Measurements from ENCODE around the gene PPP1CA. TPM values are rescaled to one million over a fixed set of nuclear protein-coding genes. Genes with fewer than 3 reads are reported as not detected.
"Not testable (repeated sequence)": the region's sequence is repeated elsewhere in the genome, so short reads cannot be mapped to it uniquely, and the experiment has no call there.

PPP1CA gene
- total RNA-seq, 1 donor from 2014 or later, result 163 TPM

DNA sequence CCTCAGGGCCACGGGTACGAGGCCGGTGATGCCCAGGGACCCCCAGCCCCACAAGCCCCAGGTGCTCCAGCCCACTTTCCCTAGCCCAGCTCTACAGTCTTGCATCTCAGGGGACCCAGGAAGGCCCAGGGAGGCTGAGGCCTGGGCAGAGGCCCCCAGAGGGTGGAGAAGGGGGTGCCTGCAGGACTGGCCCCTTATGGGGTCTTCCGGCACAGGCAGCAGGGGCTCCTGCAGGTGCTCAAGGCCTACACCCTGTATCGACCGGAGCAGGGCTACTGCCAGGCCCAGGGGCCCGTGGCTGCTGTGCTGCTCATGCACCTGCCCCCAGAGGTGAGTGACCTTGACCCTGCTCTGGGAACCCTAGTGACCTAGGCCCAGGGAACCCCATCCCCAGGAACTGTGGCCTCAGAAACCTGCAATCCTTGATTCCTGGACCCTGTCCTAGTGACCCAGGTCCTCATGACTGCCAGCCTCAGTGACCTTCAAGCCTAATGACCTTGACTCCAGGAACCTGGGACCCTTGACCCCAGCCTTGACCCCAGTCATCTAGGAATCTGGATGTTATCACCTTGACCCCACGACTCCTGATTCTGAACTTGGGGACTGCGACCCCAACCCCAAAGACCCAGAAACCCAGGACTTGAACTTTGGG is 4.2 kb upstream of the PPP1CA start:
- no peaks in the 10 kb centered on the region for H3K9me3 Mint-ChIP-seq (ENCODE audit: unreplicated experiment)
- no peak overlapping the region for H3K4me3 Mint-ChIP-seq (ENCODE audit: unreplicated experiment)
- H3K4me1 Mint-ChIP-seq (ENCODE audit: low read depth, unreplicated experiment), result peaks cover 5% of the 10 kb centered on the region
- TF ChIP-seq, protein P1, sequence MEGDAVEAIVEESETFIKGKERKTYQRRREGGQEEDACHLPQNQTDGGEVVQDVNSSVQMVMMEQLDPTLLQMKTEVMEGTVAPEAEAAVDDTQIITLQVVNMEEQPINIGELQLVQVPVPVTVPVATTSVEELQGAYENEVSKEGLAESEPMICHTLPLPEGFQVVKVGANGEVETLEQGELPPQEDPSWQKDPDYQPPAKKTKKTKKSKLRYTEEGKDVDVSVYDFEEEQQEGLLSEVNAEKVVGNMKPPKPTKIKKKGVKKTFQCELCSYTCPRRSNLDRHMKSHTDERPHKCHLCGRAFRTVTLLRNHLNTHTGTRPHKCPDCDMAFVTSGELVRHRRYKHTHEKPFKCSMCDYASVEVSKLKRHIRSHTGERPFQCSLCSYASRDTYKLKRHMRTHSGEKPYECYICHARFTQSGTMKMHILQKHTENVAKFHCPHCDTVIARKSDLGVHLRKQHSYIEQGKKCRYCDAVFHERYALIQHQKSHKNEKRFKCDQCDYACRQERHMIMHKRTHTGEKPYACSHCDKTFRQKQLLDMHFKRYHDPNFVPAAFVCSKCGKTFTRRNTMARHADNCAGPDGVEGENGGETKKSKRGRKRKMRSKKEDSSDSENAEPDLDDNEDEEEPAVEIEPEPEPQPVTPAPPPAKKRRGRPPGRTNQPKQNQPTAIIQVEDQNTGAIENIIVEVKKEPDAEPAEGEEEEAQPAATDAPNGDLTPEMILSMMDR (IDR thresholded peaks at IDR 0.05; ENCODE audit: partially characterized antibody, unreplicated experiment), result no peak
- no peak for DNase-seq
- H3K27ac Mint-ChIP-seq (ENCODE audit: unreplicated experiment), result no peak overlapping the region
- H3K27me3 Mint-ChIP-seq (ENCODE audit: unreplicated experiment), result peaks cover 3% of the 10 kb centered on the region
- H3K36me3 Mint-ChIP-seq (ENCODE audit: unreplicated experiment), result no peaks in the 10 kb centered on the region

DNA sequence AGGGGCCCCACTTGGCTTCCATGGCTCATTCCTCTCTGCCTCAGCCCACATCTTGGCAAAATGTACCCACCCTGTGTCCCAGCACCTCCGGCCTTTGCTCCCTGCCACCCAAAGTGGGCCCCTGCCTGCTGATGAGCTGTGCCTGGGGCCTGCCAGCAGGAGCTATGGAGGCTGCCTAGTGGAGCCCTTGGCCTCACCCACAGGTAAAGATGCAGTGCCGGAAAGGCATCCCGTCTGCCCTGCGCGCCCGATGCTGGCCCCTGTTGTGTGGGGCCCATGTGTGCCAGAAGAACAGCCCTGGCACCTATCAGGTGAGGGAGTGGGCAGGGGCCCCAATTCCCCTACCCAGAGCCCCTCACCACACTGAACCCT is 3.5 kb upstream of the PPP1CA start:
- Mint-ChIP-seq H3K4me1 (ENCODE audit: low read depth, unreplicated experiment) (peaks cover 8% of the 10 kb centered on the region), H3K27ac (ENCODE audit: unreplicated experiment) (no peak overlapping the region), H3K9me3 (ENCODE audit: unreplicated experiment) (no peaks in the 10 kb centered on the region), H3K27me3 (ENCODE audit: unreplicated experiment) (peaks cover 5% of the 10 kb centered on the region), H3K4me3 (ENCODE audit: unreplicated experiment) (no peak overlapping the region), H3K36me3 (ENCODE audit: unreplicated experiment) (no peaks in the 10 kb centered on the region)
- DNase-seq, result no peak
- TF ChIP-seq, protein P1 (IDR thresholded peaks at IDR 0.05; ENCODE audit: partially characterized antibody, unreplicated experiment), result no peak

DNA sequence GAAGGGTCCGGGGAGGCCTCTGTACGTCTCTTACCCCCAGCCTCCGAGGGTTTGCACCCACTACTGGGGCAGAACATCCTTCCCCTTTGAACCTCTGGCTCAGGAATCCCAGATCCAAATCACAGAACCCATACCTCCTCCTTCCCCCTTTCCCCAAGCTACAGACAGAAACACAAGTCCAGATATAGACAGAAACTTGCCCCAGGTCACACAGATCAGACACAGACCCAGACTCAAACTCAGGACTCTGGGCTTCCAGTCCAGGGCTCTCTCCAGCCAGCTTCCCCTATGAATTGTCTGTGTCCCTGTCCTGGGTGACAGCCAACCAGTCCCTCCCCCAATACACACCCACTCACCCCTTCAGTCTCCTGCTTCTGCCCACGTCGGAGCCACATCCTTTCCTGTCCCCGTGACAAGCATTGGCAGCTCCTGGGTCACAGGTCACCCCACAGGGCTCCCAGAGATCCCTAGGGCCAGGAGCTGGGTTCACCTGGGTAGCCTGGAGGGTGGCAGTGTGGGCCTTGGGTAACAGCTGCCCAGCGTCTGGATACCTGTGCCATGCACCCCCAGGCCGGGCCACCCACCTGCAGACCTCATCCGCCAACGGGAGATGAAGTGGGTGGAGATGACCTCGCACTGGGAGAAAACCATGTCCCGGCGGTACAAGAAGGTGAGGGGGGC is 3.0 kb upstream of the PPP1CA start:
- Mint-ChIP-seq H3K27me3 (ENCODE audit: unreplicated experiment) (peaks cover 5% of the 10 kb centered on the region), H3K4me3 (ENCODE audit: unreplicated experiment) (no peak overlapping the region), H3K4me1 (ENCODE audit: low read depth, unreplicated experiment) (peaks cover 8% of the 10 kb centered on the region), H3K9me3 (ENCODE audit: unreplicated experiment) (no peaks in the 10 kb centered on the region), H3K36me3 (ENCODE audit: unreplicated experiment) (no peaks in the 10 kb centered on the region), H3K27ac (ENCODE audit: unreplicated experiment) (no peak overlapping the region)
- TF ChIP-seq, protein P1 (IDR thresholded peaks at IDR 0.05; ENCODE audit: partially characterized antibody, unreplicated experiment), result no peak
- DNase-seq, result no peak

DNA sequence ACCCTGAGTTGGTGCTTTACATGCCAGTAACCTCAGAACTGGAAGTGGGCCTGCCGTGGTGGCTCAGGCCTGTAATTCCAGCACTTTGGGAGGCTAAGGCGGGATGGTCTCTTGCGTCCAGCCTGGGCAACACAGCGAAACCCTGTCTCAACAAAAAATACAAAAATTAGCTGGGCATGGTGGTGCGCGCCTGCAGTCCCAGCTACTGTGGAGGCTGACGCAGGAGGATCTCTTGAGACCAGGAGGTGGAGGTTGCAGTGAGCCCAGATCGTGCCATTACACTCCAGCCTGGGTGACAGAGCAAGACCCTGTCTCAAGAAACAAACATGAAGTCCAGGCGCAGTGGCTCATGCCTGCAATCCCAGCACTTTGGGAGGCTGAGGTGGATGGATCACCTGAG is 1.4 kb upstream of the PPP1CA start:
- not testable (repeated sequence) for H3K9me3 Mint-ChIP-seq (ENCODE audit: unreplicated experiment); H3K27me3 Mint-ChIP-seq (ENCODE audit: unreplicated experiment); H3K36me3 Mint-ChIP-seq (ENCODE audit: unreplicated experiment); H3K27ac Mint-ChIP-seq (ENCODE audit: unreplicated experiment); H3K4me1 Mint-ChIP-seq (ENCODE audit: low read depth, unreplicated experiment); DNase-seq; H3K4me3 Mint-ChIP-seq (ENCODE audit: unreplicated experiment)

DNA sequence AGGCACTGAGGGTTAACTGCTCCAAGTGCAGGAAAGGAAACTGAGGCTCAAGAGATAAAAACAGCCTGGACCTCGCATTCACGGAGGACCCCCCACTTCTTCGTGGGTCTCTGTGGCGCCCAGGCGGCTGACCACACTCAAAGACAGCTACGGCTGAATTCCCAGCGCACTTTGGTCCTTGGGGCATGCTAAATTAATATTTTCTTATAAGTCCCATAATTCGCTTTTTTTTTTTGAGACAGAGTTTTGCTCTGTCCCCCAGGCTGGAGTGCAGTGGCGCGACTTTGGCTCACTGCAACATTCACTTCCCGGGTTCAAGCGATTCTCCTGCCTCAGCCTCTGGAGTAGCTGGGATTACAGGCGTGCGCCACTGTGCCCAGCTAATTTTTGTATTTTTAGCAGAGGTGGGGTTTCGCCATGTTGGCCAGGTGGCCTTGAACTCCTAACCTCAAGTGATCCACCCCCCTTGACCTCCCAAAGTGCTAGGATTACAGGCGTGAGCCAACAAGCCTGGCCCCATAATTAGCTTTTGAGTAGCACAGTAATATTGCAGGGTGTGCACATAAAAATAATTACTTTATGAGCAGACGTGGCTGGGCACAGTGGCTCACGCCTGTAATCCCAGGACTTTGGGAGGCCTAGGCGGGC is 658 bp upstream of the PPP1CA start:
- not testable (repeated sequence) for H3K4me3 Mint-ChIP-seq (ENCODE audit: unreplicated experiment); H3K36me3 Mint-ChIP-seq (ENCODE audit: unreplicated experiment); H3K4me1 Mint-ChIP-seq (ENCODE audit: low read depth, unreplicated experiment); DNase-seq; H3K27ac Mint-ChIP-seq (ENCODE audit: unreplicated experiment); H3K27me3 Mint-ChIP-seq (ENCODE audit: unreplicated experiment); H3K9me3 Mint-ChIP-seq (ENCODE audit: unreplicated experiment)

Data from glutamatergic neuron (in vitro differentiated cells).